Stimulated activated CD8-positive, alpha-beta memory T cell treated with anti-CD3 and anti-CD28 coated beads, Interleukin-15, amount 100 ng/mL, for 24 hours (primary cell): Measurements from ENCODE around the gene OSR1.

ENCODE experiments used
- DNase-seq: peaks from one replicate; pipeline ENCODE4 v3.0.0-alpha.2; 2020; ENCODE audit warnings: low read depth

Gene OSR1

DNA sequence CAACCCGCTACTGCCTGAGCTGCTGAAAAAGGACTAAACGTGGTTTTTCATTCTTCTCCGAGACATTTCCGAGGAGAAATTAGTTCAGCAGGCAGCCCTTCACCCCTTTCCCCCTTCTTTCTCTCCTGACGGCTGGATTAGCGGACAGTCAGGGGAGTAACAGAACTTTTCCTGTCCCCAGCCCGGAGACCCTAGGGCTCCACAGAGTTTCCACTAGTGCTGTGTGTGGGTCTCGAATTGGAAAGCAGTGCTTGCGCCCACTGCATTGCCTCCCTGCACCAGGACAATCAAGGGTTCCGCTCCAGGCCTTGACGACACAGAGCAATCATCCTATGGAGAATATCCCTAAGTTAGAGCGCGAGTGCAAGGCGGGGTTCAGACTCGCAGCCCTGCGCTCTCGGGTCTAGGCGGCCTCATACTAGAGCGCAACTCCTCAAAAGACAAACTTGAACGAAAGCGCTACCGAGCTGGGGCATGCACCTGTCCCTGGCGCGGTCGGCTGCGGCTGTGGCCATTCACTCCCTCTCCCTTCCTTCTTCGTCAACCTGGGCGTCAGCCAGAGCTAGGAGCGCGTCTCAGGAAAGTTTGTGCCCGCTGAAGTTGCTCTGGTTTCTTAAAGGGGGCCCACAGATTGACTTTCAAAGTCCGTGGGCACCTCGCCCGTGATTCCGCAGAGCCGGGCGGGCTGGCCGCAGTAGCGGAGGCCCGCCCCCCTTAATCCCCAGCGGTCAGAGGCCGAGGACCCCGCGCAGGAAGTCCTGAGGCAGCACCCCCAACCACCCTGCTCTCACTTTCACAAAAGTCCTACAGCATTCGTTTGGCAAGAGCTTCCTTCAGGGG is 801 bp downstream of the OSR1 start:
- DNase-seq: no peak

DNA sequence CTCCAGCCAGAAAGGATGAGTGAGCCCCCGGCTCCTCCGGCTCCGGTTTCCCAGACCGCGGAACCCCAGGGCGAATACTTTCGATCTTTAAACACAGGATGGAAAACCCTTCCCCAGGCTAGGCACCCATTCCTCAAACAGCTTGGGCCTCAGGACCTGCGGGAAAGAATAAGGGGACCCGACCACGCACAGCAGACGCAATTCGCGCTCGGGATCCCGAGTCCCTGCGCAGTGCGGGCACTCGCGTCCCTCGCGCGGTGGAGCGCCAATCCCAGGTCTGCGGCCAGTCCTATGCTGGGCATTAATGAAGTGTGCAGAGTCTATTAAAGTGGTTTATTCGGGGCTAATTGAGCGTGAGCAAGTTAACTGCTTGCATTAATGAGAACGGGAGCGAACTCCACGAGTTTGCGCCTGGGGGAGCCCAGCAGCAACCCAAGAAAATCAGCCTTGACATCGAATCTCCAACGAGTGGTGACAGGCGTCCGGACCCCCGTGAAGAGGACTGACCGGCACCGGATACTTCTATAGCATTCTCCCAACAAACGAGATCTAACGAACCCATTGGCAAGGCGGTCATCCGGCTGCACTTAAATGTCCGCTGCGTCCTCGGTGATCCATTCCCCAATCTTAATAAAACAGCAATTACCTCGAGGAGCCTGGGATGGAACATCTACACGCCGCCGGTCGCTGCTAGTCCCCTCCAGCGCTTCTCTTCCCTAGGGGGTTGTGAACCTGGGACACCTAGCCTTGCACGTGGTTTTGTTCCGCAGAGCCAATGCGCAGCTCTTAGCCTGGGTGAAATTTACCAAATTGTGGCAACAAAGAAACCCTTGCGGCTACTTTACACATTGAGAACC is 1.6 kb downstream of the OSR1 start:
- no peak for DNase-seq

DNA sequence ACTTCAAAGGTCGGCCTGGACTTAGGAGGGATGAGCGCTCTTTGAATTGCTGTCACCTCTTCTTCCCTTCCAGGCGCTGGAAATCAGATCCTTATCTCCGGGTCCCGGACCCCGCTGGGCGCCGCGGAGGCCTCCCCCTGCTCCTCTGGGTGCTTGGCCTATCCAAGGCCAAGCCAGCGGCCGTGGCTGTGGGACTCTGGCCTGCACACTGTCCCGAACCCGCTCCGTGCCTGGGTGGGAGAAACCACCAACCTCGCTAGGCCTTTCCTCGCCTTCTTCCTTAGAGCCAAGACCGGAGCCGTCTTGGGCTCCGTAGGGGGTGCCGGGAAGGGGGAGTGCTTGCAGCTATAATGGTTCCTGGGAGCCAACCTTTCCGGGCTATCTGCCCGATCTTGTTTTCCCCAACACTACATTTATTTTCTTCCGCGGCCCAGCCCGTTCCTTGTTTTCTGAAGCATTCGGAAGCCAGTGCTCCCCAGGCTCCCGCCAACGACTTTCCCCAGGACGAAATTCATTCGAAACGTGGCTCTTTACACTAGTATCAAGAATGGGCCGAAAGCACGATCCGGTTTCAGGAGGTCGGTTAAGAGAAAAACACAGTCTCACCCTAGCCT is 2.4 kb downstream of the OSR1 start:
- DNase-seq: no peak

DNA sequence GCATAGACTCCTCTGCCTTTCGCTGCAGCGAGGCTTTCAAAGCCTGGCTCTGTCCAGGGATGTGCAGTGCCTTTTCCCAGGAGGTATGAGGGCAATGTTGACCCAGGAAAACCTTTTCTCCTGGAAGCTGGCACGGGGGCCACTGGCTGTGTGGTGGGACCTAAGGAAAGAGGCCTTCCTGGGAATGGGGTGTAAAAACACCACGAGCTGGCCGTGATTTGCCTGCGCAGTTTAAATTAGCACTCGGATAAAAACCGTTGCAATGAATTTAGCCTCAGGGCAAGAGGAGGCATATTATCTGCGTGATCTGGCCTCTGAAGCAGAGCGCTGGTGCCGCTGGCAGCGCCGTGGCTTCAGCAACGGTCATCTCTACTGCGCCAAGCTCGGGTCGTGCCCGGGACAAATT is 3.0 kb downstream of the OSR1 start:
- no peak for DNase-seq

DNA sequence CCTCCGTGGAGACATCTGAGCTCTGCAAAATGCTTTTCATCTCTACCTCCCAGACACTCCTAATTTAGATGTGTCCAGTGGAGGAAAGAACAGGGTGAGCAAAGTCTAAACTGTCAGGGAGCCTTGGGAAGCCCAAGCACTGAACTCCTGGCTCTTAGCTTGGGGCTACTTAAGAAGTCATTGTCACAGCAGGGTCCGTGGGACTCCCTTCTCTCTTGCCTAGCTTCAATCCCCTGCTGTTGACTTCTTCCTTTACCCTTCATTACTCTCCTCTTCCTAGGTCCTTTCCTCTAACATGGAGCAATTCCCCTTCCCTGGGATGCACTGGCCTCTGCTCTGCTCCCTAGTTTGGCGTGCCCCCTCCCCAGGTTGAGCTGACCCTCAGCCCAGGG is 3.4 kb downstream of the OSR1 start:
- DNase-seq: no peak

DNA sequence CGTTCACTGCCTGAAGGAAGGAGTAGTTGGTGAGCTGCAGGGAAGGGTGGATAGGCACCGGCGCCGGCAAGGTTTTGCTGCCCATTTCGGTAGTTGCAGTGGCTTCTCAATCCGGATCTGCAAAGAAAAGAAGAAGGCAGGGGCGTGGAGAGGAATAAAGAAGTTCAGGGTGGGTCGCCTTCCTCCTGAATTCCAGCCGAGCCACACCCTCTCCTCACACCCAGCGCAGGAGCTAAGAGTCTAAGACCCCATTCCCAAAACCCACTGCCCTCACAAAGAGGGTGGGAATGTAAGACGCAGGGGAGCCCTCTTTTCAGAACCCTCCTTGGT is 4.7 kb downstream of the OSR1 start:
- no peak for DNase-seq

DNA sequence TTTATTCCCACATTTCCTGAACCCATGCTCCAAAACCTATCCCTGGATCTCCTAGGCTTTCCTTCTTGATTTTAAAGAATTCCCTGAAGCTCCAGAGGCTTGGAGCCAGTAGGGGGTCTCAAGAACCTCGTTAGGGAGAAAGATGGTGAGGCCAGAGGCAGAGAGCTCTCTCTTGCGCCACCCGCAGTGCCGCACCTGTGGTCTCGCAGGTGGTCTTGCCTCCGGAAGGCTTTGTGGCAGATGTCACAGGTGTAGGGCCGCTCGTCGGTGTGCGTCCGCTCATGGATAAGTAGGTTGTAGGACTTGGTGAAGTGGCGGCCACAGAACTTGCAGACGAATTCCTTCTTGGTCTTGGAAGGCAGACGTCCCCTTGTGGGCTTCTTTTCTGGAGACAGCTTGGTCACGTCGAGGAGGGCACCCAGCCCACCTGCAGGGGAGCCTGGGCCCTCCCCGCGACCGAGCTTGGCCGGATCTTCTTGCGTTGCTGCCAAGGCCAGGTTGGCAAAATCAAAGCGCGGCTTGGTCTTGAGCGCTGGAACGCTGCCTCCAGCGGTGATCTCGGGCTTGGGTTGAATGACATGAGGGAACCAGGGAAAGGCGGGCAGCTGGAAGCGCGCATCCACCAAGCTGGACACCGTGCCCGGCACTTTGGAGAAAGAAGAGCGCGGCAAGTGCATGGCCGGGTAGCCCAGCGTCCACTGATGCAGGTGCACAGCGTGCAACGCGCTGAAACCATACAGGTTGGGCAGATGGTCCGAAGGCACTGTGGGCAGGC is 5.3 kb downstream of the OSR1 start:
- DNase-seq: no peak

DNA sequence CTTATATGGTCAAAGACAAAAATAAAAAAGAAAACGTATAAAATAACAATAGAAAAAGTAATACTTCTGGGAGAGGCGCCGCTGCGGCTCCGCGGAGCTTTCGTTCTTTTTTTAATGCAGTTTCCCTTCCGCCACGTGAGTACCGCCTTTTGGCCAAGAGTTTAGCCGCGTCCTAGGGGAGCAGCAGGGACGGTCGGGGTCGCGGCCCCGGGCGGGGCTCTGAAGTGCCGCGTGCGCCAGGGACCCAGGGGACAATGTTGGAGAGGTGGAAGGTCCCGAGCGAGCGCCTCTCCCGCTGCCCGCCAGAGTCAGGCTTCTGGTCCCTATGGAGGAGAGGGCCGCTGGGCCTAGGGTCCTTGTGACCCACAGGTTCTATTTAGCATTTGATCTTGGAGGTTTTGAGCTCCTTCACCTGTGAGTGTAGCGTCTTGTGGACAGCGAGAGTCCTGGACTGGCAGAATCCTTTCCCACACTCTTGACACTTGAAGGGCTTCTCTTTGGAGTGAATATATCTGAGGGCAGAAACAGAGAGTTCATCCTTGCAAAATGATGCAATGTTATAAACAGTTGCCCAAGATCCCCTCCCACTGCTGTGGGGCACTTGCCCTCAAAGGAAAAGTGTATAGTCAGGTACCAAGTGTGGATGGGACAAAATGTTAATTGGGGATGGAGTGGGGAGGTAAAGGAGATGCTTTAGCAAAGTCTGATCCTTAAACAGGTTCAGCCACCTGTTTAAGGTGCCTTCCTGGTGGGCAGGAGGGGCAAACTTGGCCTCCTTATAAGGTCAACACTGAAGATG is 6.3 kb downstream of the OSR1 start:
- no peak for DNase-seq

DNA sequence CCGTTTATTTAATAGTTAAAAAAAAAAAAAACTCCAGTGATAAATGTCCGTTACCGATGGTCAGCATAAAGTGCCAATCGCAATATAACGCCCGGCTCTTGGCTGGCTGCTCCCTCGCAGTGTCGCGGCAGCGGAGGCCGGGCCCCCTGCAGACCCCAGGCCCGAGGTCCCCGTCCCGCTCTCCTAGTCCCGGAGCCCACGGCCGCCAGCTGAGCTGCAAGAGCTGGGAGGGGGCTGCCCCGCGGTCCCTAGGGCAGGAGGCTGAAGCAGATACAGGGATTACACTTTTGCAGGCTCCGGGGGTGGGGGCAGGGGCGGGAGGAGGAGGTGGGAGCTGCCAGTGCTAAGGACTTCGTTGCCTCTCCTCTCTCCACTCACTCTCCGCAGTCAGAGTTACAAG is 6.9 kb downstream of the OSR1 start:
- no peak for DNase-seq

DNA sequence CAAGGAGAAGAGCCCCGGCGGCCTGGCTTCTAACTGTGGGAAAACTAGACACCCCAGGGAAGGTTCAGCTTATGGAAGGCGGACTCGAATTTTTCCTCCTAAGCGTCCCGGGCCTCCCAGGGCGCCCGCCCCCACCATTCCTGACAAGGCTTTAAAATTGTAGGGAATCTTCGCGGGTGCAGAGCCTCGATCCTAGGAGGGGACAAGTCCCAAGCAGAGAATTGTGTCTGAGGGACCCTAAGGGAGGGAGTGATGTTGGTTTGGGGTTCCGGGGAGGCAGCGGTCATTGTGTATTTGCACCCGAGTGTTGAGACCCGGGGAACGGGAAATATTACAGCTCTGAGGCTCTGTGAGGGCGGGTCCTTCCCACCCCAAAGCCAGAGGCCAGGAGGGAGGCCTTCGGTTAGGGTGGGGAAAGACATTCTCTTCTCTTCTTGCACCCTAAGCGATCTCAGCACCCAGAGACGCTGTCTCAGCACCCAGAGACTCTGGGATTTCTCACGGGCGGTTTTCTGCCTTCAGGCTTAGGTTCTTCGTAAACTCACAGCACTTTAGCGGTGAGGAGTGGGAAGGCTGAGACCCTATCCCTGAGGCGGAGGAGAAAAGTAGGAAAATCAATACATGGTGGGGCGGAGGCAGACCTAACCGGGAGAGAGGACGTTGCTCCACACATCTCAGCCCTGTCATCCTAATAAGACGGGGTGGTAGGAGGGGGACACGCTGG is 7.6 kb downstream of the OSR1 start:
- DNase-seq: no peak

DNA sequence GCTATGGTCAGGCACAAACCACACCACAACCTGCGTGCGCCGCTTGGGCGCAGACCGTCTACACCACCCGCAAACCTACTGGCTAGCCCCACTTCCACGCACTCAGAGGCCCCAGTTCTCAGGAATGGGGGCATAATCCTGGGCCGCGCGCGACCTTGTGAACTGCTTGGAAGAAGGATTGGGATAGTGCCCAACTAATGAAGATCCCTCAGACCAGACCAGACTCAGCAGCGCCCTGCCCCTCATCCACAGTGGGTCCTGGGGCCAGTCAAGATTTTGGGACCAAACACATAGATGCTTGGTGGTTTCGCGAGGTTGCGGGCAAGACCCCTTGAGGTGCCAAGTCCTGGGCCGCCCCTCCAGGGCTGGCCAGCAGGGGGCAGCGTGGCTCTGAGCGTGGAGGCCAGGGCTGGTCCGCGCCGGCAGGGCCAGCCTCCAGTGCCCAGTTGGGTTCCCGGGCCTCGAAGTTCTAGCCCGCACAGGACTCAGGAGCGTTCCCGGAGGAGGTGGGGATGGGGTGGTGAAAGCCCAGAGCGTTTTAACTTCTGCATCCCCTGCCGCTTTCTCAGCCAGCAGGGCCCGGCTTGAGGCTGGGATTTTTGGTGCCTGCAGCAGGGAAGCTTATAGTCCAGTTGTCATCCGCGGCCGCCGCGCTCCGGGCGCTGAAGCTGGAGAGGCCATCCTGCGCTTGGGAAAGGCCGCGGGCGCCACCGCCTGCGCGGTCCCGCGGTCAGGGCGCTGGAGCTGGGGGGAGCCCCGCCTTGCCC is 8.3 kb downstream of the OSR1 start:
- DNase-seq: no peak

DNA sequence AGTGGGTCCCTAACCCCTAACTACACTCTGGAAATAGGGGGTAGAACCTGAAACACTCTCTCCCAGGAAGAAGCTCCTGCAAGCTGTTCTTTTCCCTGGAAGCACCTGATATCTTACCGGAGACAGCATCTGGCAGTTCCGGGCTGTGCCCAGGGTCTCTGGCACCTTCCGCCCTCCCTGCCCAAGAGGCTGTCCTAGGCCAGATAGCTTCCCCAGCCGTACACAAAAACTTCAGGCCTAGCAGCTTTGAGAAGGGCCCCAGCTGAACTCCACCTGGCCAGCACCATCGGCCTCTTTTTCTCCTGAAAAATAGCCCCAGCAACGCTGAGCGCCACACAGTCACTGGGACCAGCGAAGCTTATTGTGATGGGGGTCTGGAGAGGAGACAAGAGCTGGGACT is 9.7 kb downstream of the OSR1 start:
- no peak for DNase-seq

DNA sequence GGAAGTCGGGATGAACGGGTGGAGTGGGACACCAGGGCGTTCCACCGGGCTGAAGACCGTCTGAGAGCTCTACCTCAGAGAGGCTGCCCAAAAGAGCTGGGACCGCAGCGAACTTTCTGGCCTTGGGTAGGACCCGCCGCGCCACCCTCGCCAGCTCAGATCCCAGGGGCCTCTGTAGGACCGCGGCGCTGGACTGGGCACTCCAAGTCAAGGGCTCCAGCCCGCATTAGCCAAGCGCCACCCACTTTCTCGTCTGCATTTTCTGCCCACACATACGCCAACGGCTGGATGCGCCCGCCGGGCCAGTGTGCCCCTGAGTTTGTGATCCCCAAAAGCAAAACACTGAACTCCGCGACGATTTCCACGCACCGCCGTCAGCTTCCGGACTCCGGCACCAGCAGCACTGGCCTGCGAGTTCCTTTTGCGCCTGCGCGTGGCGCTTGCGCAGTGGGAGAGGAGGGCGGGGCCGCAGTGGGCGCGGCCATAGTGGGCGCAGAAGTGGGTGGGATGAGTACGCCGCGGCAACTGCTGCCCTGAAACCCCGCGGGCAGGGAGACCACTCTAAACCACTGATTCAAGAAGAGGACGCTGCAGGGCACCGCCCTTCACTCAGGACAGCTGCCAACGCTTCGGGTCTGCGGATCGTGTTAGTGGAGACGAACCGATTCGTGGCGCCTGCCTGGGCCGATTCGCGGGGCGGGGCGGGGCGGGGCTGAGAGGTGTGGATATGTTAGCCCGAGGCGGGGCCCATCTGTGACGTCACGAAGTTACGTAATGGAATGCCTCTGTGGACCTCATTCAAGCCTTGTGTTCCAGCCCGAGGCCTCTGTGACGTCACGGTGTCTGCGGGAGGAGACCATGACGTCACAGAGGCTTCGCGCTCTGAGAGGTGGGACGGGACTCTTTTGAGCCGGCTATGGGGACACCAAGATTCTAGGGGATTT is 10.5 kb downstream of the OSR1 start:
- peak; percentile 92 for DNase-seq

DNA sequence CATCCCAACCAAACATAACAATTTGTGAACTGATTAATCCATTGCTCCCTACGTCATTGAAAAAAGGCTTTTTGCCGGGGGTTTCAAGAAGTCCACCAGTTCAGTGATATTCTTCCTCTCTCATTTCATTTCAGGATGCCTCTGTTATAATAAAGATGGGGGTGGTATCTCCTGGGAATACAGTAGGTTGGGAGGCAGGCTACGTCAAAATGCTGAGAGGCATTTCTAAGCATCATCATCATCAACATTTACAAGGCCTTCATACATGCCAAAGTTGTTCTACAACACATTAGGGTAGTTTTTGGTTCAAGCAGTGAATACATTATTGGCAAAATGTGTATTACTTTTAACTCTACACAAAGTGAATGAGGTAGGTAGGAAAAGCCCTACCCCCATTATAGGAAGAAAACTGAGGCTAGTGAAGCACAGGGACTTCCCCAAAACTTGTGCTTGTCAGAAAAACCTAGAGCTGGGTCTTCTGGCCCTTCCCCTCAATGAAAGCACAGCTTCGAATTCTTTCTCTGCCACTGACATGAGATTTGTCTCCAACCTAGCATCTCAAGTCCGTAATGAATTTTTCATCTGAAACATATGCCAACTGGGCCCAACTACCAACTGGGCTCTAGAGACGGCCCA is 11.3 kb downstream of the OSR1 start:
- DNase-seq: no peak

DNA sequence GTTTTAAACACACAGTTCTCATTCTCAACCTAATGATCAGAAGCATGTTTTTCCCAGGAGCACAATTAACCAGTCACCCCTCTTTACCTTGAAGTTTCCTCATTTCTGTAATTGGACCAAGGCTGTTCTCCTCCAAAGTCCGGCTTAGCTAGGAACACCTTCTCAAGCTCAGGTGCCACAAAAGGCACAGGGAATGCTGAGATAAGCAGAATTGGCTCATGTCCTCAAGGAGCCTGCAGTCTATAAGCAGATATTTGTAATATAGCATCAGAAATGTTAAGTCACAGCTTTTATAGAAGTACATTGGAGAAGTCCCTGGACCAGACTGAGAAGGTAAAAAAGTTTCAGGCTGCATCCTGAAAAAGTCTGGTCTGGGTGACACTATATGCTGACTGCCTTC is 20.7 kb downstream of the OSR1 start:
- DNase-seq: no peak

DNA sequence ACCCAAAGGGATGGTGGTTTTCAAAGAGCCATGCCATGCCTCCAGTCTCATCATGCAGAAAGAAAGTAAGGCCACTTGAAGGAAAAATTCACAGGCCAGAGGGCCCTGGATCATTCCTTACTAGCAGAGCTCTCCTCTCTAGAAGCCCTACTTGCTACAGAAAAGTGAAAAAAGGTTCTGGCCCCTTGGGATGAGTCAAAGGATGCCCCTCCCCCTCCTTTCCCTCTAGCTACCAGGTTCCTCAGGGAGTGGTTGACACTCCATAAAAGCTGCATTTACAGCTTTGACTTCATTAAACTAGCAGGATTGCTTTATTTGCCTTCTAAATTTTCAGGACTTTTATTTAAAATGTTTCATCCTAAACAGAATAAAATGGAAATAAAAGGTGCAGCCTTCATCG is 21.2 kb downstream of the OSR1 start:
- no peak for DNase-seq

DNA sequence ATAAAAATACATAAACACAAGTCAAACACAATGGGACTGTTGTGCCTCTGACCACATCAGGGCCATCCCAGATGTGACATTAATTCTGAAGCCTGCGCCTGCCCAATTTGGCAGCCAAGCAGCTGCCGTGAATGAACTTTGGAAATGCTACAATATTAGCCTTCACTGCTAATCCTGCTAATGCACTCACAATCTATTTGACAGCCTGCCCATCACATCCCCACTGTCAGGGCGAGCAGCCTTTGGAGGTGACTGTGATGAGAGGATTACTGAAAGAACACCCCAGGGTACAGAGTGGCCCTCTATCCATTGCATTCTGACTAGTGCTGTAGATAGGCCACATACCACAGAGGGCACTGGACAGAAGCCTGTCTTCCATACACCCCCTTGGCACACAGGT is 21.6 kb downstream of the OSR1 start:
- no peak for DNase-seq

DNA sequence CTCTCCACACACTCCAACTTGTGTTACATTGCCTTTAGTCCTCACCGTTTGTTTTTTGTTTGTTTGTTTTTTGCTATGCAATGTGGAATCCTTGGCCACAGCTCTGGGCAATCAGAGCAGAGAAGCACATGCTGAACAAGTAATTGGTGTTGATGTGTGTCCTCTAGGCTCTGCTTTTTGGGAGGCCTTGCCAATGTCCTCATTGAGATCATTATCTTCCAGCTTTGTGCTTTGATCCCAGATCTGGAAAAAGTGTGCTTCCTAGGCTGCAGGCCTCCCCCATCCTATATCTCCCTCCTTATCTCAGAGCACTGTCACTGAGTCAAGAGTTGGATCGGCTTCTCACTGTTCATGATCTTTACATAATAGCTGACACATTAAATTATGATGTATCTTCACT is 25.9 kb downstream of the OSR1 start:
- no peak for DNase-seq
